ENCODE data around the gene CSNK1G3. TPM values are rescaled to one million over a fixed set of nuclear protein-coding genes. Genes with fewer than 3 reads are reported as not detected.
"Not testable (repeated sequence)": the region's sequence is repeated elsewhere in the genome, so short reads cannot be mapped to it uniquely, and the experiment has no call there.

Gene CSNK1G3
- total RNA-seq, 1 donor from 2014 or later: 45.8 TPM

DNA sequence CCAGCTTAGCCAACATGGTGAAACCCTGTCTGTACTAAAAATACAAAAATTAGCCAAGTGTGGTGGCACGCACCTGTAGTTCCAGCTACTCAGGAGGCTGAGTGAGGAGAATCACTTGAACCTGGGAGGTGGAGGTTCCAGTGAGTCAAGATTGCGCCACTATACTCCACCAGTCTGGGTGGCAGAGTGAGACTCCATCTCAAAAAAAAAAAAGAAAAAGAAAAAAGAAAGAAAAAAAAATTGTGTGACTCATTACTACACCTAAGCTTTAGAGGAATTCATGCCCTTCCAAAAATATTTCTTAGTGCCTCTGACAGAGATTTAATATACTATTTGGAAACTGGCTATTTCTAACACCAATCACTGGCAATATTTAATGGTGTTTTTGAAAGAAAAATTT is 16.8 kb upstream of the CSNK1G3 start:
- H3K9me3 Mint-ChIP-seq; H3K4me1 Mint-ChIP-seq (ENCODE audit: low read depth); intact Hi-C loops (cut with micrococcal nuclease); H3K4me3 Mint-ChIP-seq; H3K36me3 Mint-ChIP-seq (ENCODE audit: low read depth); DNase-seq (ENCODE audit: low spot score); H3K27ac Mint-ChIP-seq: not testable (repeated sequence)
- peaks cover 21% of the 10 kb centered on the region for H3K27me3 Mint-ChIP-seq (ENCODE audit: insufficient read depth)

DNA sequence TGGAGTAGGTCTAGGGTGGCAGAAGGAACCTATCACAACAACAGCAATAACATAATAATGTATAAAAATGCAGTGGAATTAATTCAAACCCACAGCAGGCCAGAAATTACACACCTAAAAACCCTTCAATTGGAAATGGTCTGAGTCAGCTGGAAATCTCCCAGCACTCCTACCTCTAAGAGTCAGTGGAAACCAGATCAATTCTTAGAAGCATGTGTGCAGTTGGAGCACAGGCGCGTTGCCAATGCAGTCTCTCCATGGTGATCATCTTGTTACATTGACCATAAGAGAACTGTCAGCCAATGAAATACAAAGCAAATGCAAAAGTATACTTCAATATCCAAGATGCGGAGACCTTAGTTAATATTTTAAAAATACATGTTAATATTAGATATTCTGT is 15.1 kb upstream of the CSNK1G3 start:
- DNase-seq (ENCODE audit: low spot score): no peak
- no peaks in the 10 kb centered on the region for H3K9me3 Mint-ChIP-seq
- intact Hi-C loops (cut with micrococcal nuclease): no loop called here
- no peaks in the 10 kb centered on the region for H3K4me1 Mint-ChIP-seq (ENCODE audit: low read depth)
- no peak overlapping the region for H3K4me3 Mint-ChIP-seq
- H3K27ac Mint-ChIP-seq: no peak overlapping the region
- H3K36me3 Mint-ChIP-seq (ENCODE audit: low read depth): no peaks in the 10 kb centered on the region
- peaks cover 16% of the 10 kb centered on the region for H3K27me3 Mint-ChIP-seq (ENCODE audit: insufficient read depth)

DNA sequence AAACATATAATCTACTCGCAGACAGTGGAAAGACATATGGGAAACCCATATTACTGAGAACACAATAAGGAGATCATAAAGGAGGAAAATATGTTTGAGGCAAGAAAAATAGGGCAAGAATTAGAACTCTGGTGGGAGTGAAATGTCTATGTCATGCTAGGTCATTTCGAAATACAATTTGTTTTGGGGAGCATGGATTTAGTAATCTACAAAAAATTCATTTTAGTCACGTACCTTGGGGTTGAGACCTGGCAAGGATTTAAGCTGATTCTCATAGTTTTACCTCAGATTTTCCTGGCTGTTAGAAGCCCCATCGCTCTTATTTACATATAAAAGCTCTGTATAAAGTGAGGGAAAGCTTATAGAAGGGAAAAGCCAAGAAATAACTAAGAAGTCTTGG is 11.5 kb upstream of the CSNK1G3 start:
- peaks cover 7% of the 10 kb centered on the region for H3K27me3 Mint-ChIP-seq (ENCODE audit: insufficient read depth)
- intact Hi-C loops (cut with micrococcal nuclease): no loop called here
- H3K36me3 Mint-ChIP-seq (ENCODE audit: low read depth): no peaks in the 10 kb centered on the region

DNA sequence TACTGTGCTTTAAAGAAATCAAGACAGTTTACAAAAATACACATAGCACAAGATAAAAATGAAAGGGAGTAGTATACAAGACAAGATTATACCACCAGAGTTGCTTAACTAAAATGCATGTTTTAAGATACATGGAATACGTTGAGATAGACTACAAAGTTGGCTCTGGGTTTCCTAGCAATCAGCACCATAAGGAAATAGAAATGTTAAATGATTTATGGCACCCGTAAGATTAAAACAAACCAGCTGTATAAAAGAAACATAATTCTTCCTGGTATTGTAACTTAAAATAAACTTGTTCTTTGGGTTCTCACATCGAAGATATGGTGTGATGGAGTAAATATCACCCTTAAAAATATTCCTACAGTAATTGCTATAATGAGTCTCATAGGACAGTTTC is 9.9 kb upstream of the CSNK1G3 start:
- Mint-ChIP-seq H3K27me3 (ENCODE audit: insufficient read depth) (peaks cover 4% of the 10 kb centered on the region), H3K4me3 (no peak overlapping the region), H3K4me1 (ENCODE audit: low read depth) (no peaks in the 10 kb centered on the region), H3K27ac (no peak overlapping the region), H3K9me3 (no peaks in the 10 kb centered on the region), H3K36me3 (ENCODE audit: low read depth) (no peaks in the 10 kb centered on the region)
- intact Hi-C loops (cut with micrococcal nuclease): no loop called here
- no peak for DNase-seq (ENCODE audit: low spot score)

More for the DNA sequence above, 11.5 kb upstream of the CSNK1G3 start:
- Mint-ChIP-seq H3K4me3 (no peak overlapping the region), H3K27ac (no peak overlapping the region), H3K4me1 (ENCODE audit: low read depth) (no peaks in the 10 kb centered on the region), H3K9me3 (no peaks in the 10 kb centered on the region)
- DNase-seq (ENCODE audit: low spot score): no peak

DNA sequence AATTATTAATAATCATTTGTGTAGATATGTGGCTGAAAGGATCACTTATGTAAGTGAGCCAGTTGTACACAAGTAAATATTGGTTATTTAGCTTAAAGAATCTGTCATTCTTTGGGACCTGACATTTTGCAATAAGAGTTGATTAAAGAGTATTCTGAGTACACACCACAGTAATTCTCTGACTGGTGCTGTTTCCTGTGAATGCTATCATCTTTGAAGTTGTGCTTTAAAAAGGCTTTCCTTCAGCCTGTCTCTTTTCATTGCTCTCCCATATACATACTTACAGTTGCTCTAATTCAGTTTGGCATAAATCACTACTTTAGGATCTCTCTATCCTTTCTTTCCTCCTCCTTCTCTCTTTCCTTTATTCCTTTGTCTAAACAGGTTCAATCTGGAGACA is 8.7 kb upstream of the CSNK1G3 start:
- Mint-ChIP-seq H3K27ac (no peak overlapping the region), H3K4me3 (no peak overlapping the region), H3K36me3 (ENCODE audit: low read depth) (no peaks in the 10 kb centered on the region), H3K4me1 (ENCODE audit: low read depth) (no peaks in the 10 kb centered on the region), H3K9me3 (no peaks in the 10 kb centered on the region), H3K27me3 (ENCODE audit: insufficient read depth) (peaks cover 7% of the 10 kb centered on the region)
- no peak for DNase-seq (ENCODE audit: low spot score)
- intact Hi-C loops (cut with micrococcal nuclease): no loop called here

DNA sequence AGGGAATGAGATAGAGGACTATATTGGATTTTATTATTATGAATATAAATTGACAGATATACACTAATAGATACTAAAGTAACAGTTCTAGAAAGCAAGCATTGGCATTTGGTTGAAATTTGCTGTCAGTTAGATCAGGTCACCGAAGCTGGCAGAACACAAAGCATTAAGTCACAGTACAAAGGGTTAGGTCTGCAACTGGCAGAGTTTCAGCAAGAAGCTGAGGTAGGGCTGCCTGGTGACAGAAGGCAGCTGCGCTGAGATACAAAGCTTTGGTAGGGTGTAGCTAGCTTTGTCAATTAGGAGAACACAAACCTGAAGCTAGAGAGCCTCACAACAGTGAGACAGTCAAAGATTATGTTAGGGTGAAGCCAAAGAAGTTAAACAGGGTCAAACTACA is 6.3 kb upstream of the CSNK1G3 start:
- intact Hi-C loops (cut with micrococcal nuclease): no loop called here
- DNase-seq (ENCODE audit: low spot score): no peak
- no peaks in the 10 kb centered on the region for H3K9me3 Mint-ChIP-seq
- H3K4me3 Mint-ChIP-seq: no peak overlapping the region
- peaks cover 2% of the 10 kb centered on the region for H3K4me1 Mint-ChIP-seq (ENCODE audit: low read depth)
- peaks cover 5% of the 10 kb centered on the region for H3K27me3 Mint-ChIP-seq (ENCODE audit: insufficient read depth)
- H3K36me3 Mint-ChIP-seq (ENCODE audit: low read depth): no peaks in the 10 kb centered on the region
- H3K27ac Mint-ChIP-seq: no peak overlapping the region

DNA sequence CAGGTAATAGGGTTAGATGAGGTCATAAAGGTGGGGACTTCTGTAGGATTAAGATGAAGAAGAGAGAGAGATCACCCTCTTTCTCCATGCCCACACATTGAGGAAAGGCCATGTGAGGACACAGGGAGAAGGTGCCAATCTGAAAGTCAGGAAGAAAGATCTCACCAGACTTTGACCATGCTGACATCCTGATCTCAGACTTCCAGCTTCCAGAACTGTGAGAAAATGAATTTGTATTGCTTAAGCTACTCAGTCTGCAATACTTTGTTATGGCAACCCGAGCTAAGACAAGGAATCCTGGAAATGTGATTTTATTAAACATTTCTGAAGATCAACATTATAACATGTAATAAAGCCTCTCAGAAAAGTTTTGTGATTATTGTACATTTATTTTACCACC is 3.5 kb upstream of the CSNK1G3 start:
- Mint-ChIP-seq H3K27ac (no peak overlapping the region), H3K4me3 (no peak overlapping the region), H3K27me3 (ENCODE audit: insufficient read depth) (peaks cover 5% of the 10 kb centered on the region), H3K9me3 (no peaks in the 10 kb centered on the region), H3K4me1 (ENCODE audit: low read depth) (peaks cover 23% of the 10 kb centered on the region), H3K36me3 (ENCODE audit: low read depth) (peaks cover 6% of the 10 kb centered on the region)
- intact Hi-C loops (cut with micrococcal nuclease): no loop called here
- DNase-seq (ENCODE audit: low spot score): no peak

DNA sequence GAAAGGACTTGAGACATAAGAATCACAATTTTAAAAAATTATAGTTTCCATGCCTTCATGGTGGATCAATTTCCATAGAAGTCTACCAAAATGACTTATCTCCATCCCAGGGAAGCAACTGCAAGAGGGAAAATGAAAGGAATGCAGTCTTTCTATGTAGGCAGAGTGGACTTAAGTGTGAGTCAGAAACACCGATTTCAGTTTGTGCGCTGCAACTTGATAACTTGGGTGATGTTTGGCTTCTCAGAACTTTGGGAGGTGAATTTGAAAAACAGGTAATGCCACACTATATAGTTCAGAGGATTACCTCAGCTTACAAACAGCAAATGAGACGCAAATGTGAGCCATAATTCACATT is 708 bp upstream of the CSNK1G3 start:
- intact Hi-C loops (cut with micrococcal nuclease): loop anchor here (1.0 to 10.0 kb wide), 2 partner anchors 72 to 736 kb away; partner anchors contain the start of gene SNX2
- Mint-ChIP-seq H3K27me3 (ENCODE audit: insufficient read depth) (peaks cover 5% of the 10 kb centered on the region), H3K4me1 (ENCODE audit: low read depth) (peaks cover 50% of the 10 kb centered on the region), H3K9me3 (no peaks in the 10 kb centered on the region), H3K36me3 (ENCODE audit: low read depth) (peaks cover 16% of the 10 kb centered on the region), H3K4me3 (peak overlapping the region; percentile 97), H3K27ac (peak overlapping the region; percentile 99)
- DNase-seq (ENCODE audit: low spot score): no peak

DNA sequence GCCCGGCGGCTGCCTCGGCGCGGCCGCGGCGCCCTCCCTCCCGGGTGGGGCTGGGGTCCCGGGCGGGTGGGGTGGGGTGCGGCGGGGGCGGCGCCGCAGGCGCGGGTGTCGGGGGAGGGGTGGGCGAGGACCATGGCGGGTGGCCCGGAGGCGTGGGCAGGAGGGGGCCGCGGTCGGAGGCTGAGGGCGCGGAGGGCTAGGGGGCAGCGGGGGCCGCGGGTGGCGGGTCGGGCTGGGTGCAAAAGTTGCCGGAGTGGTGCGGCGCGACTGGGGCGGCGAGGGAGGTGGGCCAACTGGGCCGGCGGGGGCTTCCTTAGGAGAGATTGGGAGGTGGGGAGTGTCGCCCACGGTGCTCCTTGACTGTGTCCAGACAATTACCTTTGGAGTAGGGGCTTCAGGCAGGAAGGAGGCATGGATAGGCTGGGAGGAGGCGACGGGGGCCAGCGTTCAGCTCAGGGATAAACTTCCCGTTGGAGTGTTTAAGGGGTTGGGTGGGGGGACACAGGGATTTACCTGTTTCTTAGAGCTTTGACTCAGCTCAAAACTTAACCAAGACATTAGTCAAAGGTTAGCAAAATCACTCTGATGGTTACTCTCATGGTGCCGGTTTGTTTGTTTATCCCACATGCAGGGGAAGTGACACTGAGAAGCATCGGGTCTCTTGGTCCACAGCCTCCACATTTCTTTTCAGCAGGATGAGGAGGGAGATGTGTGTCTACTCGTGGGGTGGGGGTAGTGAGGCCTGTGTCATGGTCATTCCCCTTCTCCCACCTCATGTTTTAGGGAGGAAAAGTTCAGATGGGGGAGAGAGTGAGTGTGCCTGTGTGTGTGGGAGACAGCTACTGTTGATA is 859 bp downstream of the CSNK1G3 start:
- peak overlapping the region; percentile 98 for H3K27ac Mint-ChIP-seq
- H3K4me1 Mint-ChIP-seq (ENCODE audit: low read depth): peaks cover 63% of the 10 kb centered on the region
- intact Hi-C loops (cut with micrococcal nuclease): loop anchor here (1.0 to 10.0 kb wide), 6 partner anchors 8 to 738 kb away; partner anchors contain the start of genes CEP120 and SNX2

DNA sequence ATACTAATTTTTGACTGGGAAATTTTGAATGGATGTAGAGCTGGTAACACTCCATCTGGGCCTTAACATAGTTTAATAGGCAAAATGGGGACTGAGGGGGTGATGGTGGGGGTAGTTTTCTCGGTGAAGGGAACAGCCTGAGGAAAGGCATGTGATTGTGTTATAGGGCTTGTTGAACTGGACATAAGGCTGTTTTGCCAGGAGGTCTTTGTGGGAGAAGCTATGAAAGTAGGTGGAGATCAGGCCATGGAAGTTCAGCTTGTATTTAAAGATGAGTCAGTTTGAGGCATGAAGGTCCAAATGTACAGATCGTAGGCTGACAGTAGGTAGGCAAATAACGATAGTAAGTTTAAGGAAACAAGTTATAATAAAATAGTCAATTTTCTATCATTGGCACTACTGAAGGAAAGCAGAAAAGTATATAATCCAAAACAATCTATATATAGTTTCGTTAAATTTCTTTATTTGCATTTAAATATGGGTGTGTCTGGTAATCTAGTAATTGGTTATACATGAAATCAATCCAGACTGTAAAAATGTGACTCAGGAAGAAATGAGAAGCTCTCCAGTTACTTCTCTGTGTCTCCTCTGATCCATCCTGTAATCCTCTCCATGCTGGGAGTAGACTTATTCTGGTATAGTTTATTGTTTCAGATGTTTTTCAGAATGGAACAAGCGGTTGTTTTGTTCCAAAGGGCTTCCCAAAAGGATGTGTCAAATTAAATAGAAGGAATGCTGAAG is 2.8 kb downstream of the CSNK1G3 start:
- no peak overlapping the region for H3K27ac Mint-ChIP-seq
- peak overlapping the region; percentile 53 for H3K4me3 Mint-ChIP-seq
- H3K4me1 Mint-ChIP-seq (ENCODE audit: low read depth): peaks cover 77% of the 10 kb centered on the region

More for the DNA sequence above, 859 bp downstream of the CSNK1G3 start:
- Mint-ChIP-seq H3K9me3 (no peaks in the 10 kb centered on the region), H3K36me3 (ENCODE audit: low read depth) (peaks cover 16% of the 10 kb centered on the region), H3K4me3 (peak overlapping the region; percentile 94), H3K27me3 (ENCODE audit: insufficient read depth) (peaks cover 5% of the 10 kb centered on the region)
- peak; percentile 25 for DNase-seq (ENCODE audit: low spot score)

DNA sequence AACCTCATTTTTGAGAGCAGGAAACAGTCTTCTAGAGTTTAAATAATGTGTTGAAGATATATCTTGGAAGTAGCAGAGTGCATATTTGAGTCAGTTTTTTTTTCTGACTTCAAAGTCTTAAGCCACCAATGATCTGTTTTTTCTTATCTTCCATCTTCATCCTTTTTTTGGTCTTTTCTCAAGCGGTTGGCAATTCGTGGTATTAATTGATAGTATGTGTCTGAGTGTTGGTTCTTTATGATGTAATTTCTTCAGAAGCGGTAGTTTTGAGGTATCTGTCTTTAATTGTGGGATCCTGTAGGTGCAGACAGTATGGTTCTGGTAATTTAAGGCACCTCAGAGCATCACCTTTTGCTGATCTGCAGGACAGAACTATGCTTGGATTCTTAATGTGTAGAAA is 3.9 kb downstream of the CSNK1G3 start:
- H3K9me3 Mint-ChIP-seq: no peaks in the 10 kb centered on the region
- no peaks in the 10 kb centered on the region for H3K27me3 Mint-ChIP-seq (ENCODE audit: insufficient read depth)
- H3K27ac Mint-ChIP-seq: peak overlapping the region; percentile 77
- no peak for DNase-seq (ENCODE audit: low spot score)
- intact Hi-C loops (cut with micrococcal nuclease): loop anchor here (2.0 to 10.0 kb wide), 2 partner anchors 95 to 741 kb away; partner anchors contain the start of gene SNX2
- H3K4me1 Mint-ChIP-seq (ENCODE audit: low read depth): peaks cover 72% of the 10 kb centered on the region
- peak overlapping the region; percentile 47 for H3K4me3 Mint-ChIP-seq
- peaks cover 19% of the 10 kb centered on the region for H3K36me3 Mint-ChIP-seq (ENCODE audit: low read depth)

More for the DNA sequence above, 2.8 kb downstream of the CSNK1G3 start:
- peaks cover 19% of the 10 kb centered on the region for H3K36me3 Mint-ChIP-seq (ENCODE audit: low read depth)
- intact Hi-C loops (cut with micrococcal nuclease): loop anchor here (10.0 kb wide), 1 partner anchor 740 kb away; the partner anchor contains the start of gene SNX2
- H3K27me3 Mint-ChIP-seq (ENCODE audit: insufficient read depth): no peaks in the 10 kb centered on the region
- H3K9me3 Mint-ChIP-seq: no peaks in the 10 kb centered on the region
- DNase-seq (ENCODE audit: low spot score): no peak

DNA sequence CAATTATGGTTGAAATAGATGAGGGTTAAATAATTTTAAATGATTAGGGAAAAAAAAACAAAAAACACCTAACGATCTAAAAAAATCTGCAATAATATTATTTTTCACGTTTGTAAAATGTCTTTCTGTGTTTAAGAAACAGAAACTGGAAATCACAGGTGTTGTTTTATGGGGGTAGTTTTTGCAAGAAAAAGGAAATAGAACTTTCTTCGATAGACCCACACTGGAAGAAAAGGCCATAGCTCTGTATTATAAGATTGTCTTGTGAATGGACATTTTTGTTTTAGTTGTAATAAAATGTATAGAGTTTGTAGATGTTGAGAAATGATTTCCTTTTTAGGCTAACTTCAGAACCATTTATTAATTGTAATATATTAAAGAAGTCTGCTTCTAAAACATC is 5.5 kb downstream of the CSNK1G3 start:
- Mint-ChIP-seq H3K9me3 (no peaks in the 10 kb centered on the region), H3K36me3 (ENCODE audit: low read depth) (peaks cover 15% of the 10 kb centered on the region), H3K4me1 (ENCODE audit: low read depth) (peaks cover 59% of the 10 kb centered on the region), H3K27ac (no peak overlapping the region), H3K27me3 (ENCODE audit: insufficient read depth) (no peaks in the 10 kb centered on the region), H3K4me3 (no peak overlapping the region)
- DNase-seq (ENCODE audit: low spot score): no peak
- intact Hi-C loops (cut with micrococcal nuclease): loop anchor here (2.0 to 10.0 kb wide), 2 partner anchors 93 to 743 kb away; partner anchors contain the start of gene SNX2

DNA sequence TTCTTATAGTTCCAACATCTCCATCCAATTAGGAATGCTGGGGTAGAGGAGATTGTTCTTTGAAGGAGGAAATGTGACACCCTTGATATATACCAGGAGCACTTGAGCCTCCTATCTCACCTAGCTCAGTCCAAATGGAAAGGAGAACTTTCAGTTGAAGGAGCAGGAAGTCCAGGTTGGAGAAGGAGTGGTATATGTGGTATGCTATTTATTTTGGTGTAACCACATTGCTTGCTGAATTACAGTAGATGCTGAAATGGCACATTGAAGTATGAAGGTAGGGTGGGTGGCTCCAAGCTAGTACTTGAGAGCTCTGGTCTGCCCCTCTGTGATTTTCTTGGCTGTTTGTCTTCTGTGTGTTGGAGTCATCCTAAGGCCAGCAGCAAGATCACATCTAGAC is 6.1 kb downstream of the CSNK1G3 start:
- Mint-ChIP-seq H3K36me3 (ENCODE audit: low read depth) (peaks cover 14% of the 10 kb centered on the region), H3K9me3 (no peaks in the 10 kb centered on the region), H3K27me3 (ENCODE audit: insufficient read depth) (no peaks in the 10 kb centered on the region), H3K4me1 (ENCODE audit: low read depth) (peaks cover 57% of the 10 kb centered on the region), H3K27ac (no peak overlapping the region), H3K4me3 (peak overlapping the region; percentile 3)
- intact Hi-C loops (cut with micrococcal nuclease): loop anchor here (2.0 to 10.0 kb wide), 2 partner anchors 19 to 743 kb away; partner anchors contain the start of gene SNX2
- DNase-seq (ENCODE audit: low spot score): no peak

Data from activated T-helper 1 cell treated with anti-CD3 and anti-CD28 coated beads, Interleukin-12 subunit alpha, Interleukin-12 subunit beta, Interleukin-2, Interleukin-4 antibody, amounts not matched to agents 30 ng/mL and 10 ng/mL and 1 ng/mL, durations not matched to agents 14 hours and 24 hours and 36 hours (primary cell).